GM21360 (cell line): ENCODE results near the gene SLC24A3.

Source experiments
- ATAC-seq: cut with Tn5 transposase; IDR thresholded peaks from one replicate; pipeline ENCODE4 v1.9.1; 2021; ENCODE audit warnings: mild to moderate bottlenecking, moderate library complexity; ENCODE audit not compliant: unreplicated experiment

SLC24A3 gene

GRCh38 chr20:19269737-19270340 lies 57.4 kb downstream of the SLC24A3 start:
- no peak for ATAC-seq

- ATAC-seq = no peak
Measured at GRCh38 chr20:19271879-19272651, 59.6 kb downstream of the SLC24A3 start.

GRCh38 chr20:19272976-19273654 lies 60.7 kb downstream of the SLC24A3 start:
- ATAC-seq = no peak

GRCh38 chr20:19274001-19274400 lies 61.6 kb downstream of the SLC24A3 start:
- no peak for ATAC-seq

- no peak for ATAC-seq
Measured at GRCh38 chr20:19274412-19275015, 62.1 kb downstream of the SLC24A3 start.

- ATAC-seq = no peak
Measured at GRCh38 chr20:19275038-19275629, 62.7 kb downstream of the SLC24A3 start.

- ATAC-seq = no peak
Measured at GRCh38 chr20:19275630-19276071, 63.2 kb downstream of the SLC24A3 start.

GRCh38 chr20:19277381-19277780 lies 64.9 kb downstream of the SLC24A3 start:
- ATAC-seq = no peak

GRCh38 chr20:19283490-19284025 lies 71.1 kb downstream of the SLC24A3 start:
- ATAC-seq = no peak

- no peak for ATAC-seq
Measured at GRCh38 chr20:19284400-19285178, 72.1 kb downstream of the SLC24A3 start.

- no peak for ATAC-seq
Measured at GRCh38 chr20:19285436-19285835, 73.0 kb downstream of the SLC24A3 start.

- ATAC-seq = no peak
Measured at GRCh38 chr20:19288061-19288460, 75.6 kb downstream of the SLC24A3 start.

GRCh38 chr20:19288636-19289035 lies 76.2 kb downstream of the SLC24A3 start:
- ATAC-seq = no peak

GRCh38 chr20:19289451-19289850 lies 77.0 kb downstream of the SLC24A3 start:
- no peak for ATAC-seq

GRCh38 chr20:19291024-19291817 lies 78.8 kb downstream of the SLC24A3 start:
- ATAC-seq = no peak

- ATAC-seq = no peak
Measured at GRCh38 chr20:19291818-19292132, 79.3 kb downstream of the SLC24A3 start.

- ATAC-seq = no peak
Measured at GRCh38 chr20:19292254-19292653, 79.8 kb downstream of the SLC24A3 start.

GRCh38 chr20:19295076-19295475 lies 82.6 kb downstream of the SLC24A3 start:
- ATAC-seq = no peak

GRCh38 chr20:19298652-19299051 lies 86.2 kb downstream of the SLC24A3 start:
- no peak for ATAC-seq
